ENCODE data around the gene CACNB4. TPM values are rescaled to one million over a fixed set of nuclear protein-coding genes. Genes with fewer than 3 reads are reported as not detected.

The CACNB4 gene
- total RNA-seq, 1 experiment from 2014 or later = not detected

DNA sequence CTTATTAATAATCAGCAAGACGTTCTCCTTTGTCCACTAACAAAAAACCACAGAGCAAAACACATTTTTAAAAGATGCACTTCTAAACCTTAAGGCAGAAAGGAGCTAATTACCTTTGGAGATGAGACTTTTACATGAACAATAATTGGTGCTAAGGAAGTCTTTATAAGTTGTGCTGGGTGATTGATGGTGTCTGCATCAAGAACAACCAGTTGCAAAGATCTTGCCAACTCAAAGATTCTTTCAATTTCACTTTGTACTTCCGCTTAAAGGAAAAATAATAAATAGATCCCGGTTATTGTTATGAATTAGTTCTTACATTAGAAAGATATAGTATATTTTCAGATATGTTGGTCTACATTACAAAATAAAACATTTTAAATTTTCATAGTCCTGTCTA, 243.7 kb downstream of the CACNB4 start:
- Histone ChIP-seq H3K36me3 (no peaks in the 10 kb centered on the region), H3K27me3 (peaks cover 3% of the 10 kb centered on the region; the same call in 1 of the 2 replicates), H3K9me3 (no peaks in the 10 kb centered on the region), H3K4me3 (no peak overlapping the region)
- DNase-seq = no peak

DNA sequence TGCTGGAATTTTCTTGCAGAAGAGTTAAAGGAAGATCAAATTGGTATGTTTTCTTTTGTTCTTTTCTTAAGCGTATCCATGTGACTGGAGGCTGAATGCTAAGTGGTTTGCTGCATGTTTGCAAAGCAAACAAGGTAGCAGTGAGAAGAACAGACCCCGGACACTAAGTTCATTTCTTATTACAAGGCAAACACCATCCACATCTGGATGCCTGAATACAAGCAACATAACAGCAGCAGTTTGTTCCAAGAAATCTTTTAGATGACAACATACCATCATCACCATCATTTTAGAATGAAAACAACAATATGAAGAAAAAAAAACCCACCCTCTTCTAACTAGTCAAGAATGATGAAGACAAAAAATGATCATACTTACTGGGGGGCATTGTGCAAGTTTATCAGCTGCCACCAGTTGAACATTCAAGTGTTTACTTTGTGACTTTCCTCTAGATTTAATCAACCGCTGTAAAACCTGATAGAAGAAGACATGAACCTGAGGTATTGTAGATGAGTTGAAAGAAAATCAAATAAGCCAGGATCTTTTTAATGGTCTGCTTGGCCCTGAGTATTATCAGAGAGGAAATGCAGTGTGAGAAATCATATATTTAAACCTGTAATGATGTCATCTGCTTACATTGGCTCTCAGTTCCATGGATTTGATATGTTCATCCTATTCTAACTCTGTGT, 245.6 kb downstream of the CACNB4 start:
- Histone ChIP-seq H3K4me3 (no peak overlapping the region), H3K27me3 (0 out of 2 replicates have a peak, but pooled peaks cover 3% of the 10 kb centered on the region), H3K9me3 (no peaks in the 10 kb centered on the region), H3K36me3 (no peaks in the 10 kb centered on the region)
- no peak for DNase-seq

DNA sequence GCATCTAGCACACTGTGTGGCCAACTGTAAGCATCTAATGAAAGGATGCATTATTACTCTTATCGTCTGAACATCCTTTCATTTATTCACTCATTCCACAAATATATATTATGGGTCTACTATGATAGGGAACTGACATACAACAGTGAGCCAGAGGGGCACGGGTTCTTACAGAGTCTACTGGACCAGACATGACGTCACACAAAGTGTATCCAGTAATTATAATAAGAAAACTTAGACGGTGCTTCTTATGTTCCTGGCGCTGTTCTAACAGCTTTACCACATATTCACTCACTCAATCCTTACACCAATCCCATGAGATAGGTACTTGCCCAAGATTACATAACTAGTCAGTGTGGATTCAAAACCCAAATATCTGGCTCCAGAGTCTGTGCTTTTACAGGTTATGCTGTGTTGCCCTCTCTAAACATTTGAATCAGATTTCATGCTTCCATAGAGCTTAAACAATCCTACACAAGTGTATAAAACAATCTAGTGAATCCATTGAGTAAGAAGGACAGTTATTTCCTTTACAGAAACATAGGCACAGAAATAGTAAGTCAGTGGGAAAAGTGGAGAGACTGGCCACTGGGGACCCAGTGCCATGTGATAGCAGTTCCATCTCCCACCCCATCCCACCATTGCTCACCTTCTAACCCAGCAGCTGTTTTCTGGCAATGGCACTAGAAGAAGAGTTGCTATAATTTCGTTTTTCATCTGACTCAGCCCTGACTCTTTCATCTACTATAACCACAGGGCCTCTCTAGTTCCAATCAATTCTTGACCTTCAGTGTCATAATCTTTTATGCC, 246.4 kb downstream of the CACNB4 start:
- Histone ChIP-seq H3K36me3 (no peaks in the 10 kb centered on the region), H3K27me3 (0 out of 2 replicates have a peak, but pooled peaks cover 3% of the 10 kb centered on the region), H3K4me3 (no peak overlapping the region), H3K9me3 (no peaks in the 10 kb centered on the region)
- no peak for DNase-seq

GRCh38 chr2:151851761-151852160, 247.1 kb downstream of the CACNB4 start:
- no peak overlapping the region for H3K4me3 ChIP-seq
- no peak for DNase-seq

DNA sequence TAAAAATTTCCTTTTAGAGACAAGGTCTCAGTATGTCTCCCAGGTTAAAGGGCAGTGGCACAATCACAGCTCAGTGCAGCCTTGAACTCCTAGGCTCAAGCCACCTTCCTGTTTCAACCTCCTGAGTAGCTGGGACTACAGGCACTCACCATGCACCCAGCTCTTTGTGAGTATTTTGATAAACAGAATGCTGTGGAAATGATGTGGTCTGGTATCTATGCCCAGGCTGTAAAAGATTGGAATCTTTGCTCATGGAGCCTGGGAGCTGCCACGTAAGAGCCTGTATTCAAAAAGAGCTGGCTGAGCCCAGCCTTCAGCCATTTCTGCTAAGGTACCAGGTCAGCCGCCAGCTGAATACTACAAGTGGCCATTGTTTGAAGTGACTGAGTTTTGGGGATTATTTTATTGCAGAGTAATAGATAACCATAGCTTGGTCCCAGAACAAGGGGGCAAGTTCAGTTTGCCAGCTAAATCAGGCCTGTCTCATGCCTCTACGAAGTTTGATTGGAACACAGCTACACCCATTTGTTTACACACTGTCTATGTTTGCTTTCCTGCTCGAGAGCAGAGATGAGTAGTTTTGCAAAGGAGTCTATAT, 249.3 kb downstream of the CACNB4 start:
- H3K9me3 ChIP-seq = no peaks in the 10 kb centered on the region
- no peak for DNase-seq
- H3K27me3 ChIP-seq = 0 out of 2 replicates have a peak, but pooled peaks cover 3% of the 10 kb centered on the region
- no peaks in the 10 kb centered on the region for H3K36me3 ChIP-seq
- no peak overlapping the region for H3K4me3 ChIP-seq

More at GRCh38 chr2:151851761-151852160, 247.1 kb downstream of the CACNB4 start:
- no peaks in the 10 kb centered on the region for H3K9me3 ChIP-seq
- no peaks in the 10 kb centered on the region for H3K36me3 ChIP-seq
- H3K27me3 ChIP-seq = 0 out of 2 replicates have a peak, but pooled peaks cover 3% of the 10 kb centered on the region

GRCh38 chr2:151845884-151846283, 253.0 kb downstream of the CACNB4 start:
- Histone ChIP-seq H3K9me3 (no peaks in the 10 kb centered on the region), H3K27me3 (0 out of 2 replicates have a peak, but pooled peaks cover 1% of the 10 kb centered on the region), H3K4me3 (no peak overlapping the region), H3K36me3 (no peaks in the 10 kb centered on the region)
- DNase-seq = no peak

- H3K4me3 ChIP-seq = no peak overlapping the region
- no peak for DNase-seq
- no peaks in the 10 kb centered on the region for H3K36me3 ChIP-seq
- no peaks in the 10 kb centered on the region for H3K9me3 ChIP-seq
- no peaks in the 10 kb centered on the region for H3K27me3 ChIP-seq
These were observed 253.4 kb downstream of the CACNB4 start for GRCh38 chr2:151845481-151845880.

DNA sequence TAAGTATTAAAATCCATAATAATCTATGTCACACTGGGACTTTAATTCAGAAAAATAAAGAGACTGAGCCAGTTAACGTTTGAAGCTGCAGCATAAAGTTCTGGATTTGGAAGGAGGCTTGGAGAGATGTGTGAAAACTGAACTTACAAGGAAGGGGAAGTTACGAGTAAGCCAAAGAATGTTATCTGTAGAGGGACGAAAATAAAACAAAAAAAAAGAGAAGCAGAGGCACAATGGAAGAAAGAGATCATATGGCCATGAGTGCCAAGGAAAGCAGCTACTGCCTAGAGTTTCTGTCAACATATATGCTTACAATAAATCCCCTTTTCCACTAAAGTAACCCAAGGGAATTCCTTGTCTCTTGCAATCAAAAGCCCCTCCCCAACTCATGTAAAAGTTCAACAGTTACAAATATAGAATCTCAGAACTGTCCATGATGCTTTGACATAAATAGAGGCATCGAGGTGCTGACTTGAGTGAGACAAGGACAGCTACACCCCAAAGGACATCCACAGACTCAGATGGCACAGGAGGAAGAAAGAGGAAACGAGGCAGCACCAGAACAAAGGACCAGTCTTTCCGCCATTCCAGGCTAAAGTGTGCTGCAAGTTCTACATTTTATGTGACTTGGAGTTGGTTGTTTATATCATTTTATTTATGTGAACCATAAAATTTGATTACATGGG, 254.5 kb downstream of the CACNB4 start:
- no peaks in the 10 kb centered on the region for H3K9me3 ChIP-seq
- H3K4me3 ChIP-seq = no peak overlapping the region
- H3K27me3 ChIP-seq = no peaks in the 10 kb centered on the region
- DNase-seq = no peak
- no peaks in the 10 kb centered on the region for H3K36me3 ChIP-seq

GRCh38 chr2:151843691-151844061, 255.2 kb downstream of the CACNB4 start:
- Histone ChIP-seq H3K4me3 (no peak overlapping the region), H3K36me3 (no peaks in the 10 kb centered on the region), H3K9me3 (no peaks in the 10 kb centered on the region), H3K27me3 (no peaks in the 10 kb centered on the region; the same call in 1 of the 2 replicates)
- no peak for DNase-seq

DNA sequence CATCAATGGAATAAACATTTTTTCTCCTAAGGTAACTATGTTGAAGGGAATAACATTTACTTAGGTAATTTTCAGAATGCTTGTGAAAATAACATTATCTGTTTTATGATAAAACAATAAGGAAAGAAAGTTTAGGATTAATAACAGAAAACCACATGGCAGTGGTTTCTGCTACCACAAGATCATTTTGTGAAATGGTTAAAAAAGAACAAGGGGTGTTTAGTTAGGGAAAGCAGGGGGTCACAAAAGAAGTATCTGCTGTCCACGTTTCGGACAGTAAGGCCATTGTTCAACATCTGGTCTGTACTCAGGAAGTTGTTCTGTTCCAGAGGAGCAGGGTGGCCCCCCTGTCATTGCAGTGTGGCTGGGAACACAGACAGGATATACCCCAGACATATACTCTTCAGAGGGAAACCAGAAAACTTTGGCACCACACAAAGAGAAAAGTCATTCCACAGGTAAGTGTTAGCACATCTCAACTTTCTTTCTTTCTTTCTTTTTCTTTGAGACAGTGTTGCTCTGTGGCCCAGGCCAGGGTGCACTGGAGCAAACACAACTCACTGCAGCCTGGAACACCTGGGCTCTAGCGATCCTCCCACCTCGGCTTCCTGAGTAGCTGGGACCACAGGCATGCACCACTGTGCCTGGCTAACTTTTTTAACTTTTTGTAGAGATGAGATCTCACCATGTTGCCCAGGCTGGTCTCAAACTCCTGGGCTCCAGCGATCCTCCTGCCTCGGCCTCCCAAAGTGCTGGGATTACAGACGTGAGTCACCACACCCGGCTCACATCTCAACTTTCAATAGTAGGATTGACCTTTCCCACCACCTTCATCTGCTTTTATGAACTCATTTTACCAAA, 255.8 kb downstream of the CACNB4 start:
- H3K4me3 ChIP-seq = no peak overlapping the region

DNA sequence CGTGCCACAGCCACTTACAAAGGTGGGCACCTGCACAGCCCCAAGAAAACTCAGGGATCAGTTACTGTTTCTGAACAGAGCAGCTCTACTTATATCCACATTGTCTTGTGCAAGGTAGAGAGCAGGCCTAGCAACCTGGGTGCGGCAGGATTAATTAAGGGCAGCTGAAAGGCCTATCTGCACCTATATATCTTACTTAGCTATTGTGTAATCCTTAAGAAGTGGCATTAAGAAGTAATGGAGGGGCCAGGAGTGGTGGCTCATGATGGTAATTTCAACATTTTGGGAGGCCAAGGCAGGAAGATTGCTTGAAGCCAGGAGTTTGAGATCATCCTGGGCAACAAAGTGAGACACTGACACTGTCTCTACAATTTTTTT, 257.8 kb downstream of the CACNB4 start:
- Histone ChIP-seq H3K9me3 (no peaks in the 10 kb centered on the region), H3K36me3 (no peaks in the 10 kb centered on the region), H3K27me3 (peaks cover 12% of the 10 kb centered on the region), H3K4me3 (no peak overlapping the region)
- no peak for DNase-seq

More for the DNA sequence above, 255.8 kb downstream of the CACNB4 start:
- Histone ChIP-seq H3K27me3 (no peaks in the 10 kb centered on the region; the same call in 1 of the 2 replicates), H3K9me3 (no peaks in the 10 kb centered on the region), H3K36me3 (no peaks in the 10 kb centered on the region)
- DNase-seq = no peak

- H3K36me3 ChIP-seq = no peaks in the 10 kb centered on the region
- no peak overlapping the region for H3K4me3 ChIP-seq
- no peak for DNase-seq
- H3K27me3 ChIP-seq = peaks cover 17% of the 10 kb centered on the region
- H3K9me3 ChIP-seq = no peaks in the 10 kb centered on the region
These were observed 258.4 kb downstream of the CACNB4 start for GRCh38 chr2:151840216-151841046.

DNA sequence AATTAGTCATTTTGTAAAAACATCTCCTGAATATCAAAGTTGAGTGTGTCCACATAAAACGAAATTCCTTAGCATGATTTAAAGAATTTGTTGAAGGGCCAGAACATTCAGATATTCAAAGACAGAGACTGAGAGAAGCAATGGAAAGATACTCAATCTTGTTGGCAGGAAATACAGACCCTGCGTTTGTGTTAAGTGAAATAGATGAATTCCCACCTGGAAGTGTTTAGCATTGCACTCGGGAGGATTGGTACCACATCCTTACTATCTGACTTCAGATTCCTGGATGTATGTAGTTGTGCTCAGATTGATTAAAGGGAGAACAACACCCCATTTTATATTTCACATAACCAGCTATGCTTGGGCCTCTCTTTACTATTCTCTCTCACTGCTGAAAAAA, 260.9 kb downstream of the CACNB4 start:
- no peaks in the 10 kb centered on the region for H3K9me3 ChIP-seq
- DNase-seq = no peak
- peaks cover 17% of the 10 kb centered on the region for H3K27me3 ChIP-seq
- no peaks in the 10 kb centered on the region for H3K36me3 ChIP-seq
- no peak overlapping the region for H3K4me3 ChIP-seq

DNA sequence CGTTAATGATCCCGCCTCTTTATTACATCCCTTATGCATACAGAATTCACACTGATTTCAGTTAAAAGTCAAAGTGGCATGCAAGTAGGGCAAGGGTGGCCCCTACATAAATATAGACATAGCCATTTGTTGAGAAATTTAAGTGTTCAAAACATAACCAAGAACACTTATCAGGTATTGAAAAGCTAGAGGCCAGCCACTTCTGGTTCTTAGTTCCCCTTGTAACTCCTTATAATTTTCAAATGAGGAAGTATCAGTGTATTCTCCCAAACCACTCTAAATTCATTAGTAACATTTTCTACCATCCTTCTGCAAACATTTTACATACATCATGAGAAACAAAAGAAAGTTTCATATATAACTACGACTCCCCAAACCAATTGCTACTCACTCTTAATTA, 264.9 kb downstream of the CACNB4 start:
- H3K4me3 ChIP-seq = no peak overlapping the region
- no peaks in the 10 kb centered on the region for H3K9me3 ChIP-seq
- DNase-seq = no peak
- H3K27me3 ChIP-seq = peaks cover 17% of the 10 kb centered on the region
- no peaks in the 10 kb centered on the region for H3K36me3 ChIP-seq

- Histone ChIP-seq H3K36me3 (no peaks in the 10 kb centered on the region; the same call in 1 of the 2 replicates), H3K4me3 (no peak overlapping the region), H3K27me3 (peaks cover 4% of the 10 kb centered on the region; the same call in 1 of the 2 replicates), H3K9me3 (no peaks in the 10 kb centered on the region)
- no peak for DNase-seq
These were observed 267.9 kb downstream of the CACNB4 start for GRCh38 chr2:151830961-151831360.

Data from MG63 (cell line).